GM12865 (cell line): ENCODE measurements around the gene ATP11A.
A peak's percentile ranks its signal among the peaks of the same experiment; 100 is the strongest.

ENCODE experiments used
- DNase-seq: peaks from one replicate; pipeline ENCODE4 v3.0.0; 2010; ENCODE audit warnings: low read depth
- H3K4me3 ChIP-seq: 2 replicates; pipeline ENCODE4 v1.5.1; 2011; ENCODE audit warnings: mild to moderate bottlenecking, low read depth, low read length, control low read depth
- CTCF ChIP-seq: IDR thresholded peaks from 2 replicates; pipeline ENCODE4 v1.5.1; 2011; ENCODE audit warnings: low read length, control low read depth, low read depth, inconsistent platforms; ENCODE audit not compliant: insufficient read depth; ENCODE audit errors: missing control alignments

The ATP11A gene

GRCh38 chr13:112800057-112800456, 110.2 kb downstream of the ATP11A start:
- peak overlapping the region; percentile 35 for H3K4me3 ChIP-seq
- no peak for TF ChIP-seq CTCF
- no peak for DNase-seq

- DNase-seq = peak; percentile 53
- H3K4me3 ChIP-seq = peak overlapping the region; percentile 35
These were observed 111.0 kb downstream of the ATP11A start for GRCh38 chr13:112800807-112801206.

- peak; percentile 65 for DNase-seq
- peak overlapping the region; percentile 53 for H3K4me3 ChIP-seq
- no peak for TF ChIP-seq CTCF
These were observed 113.0 kb downstream of the ATP11A start for GRCh38 chr13:112802802-112803195.

- peak; percentile 88 for DNase-seq
- no peak for TF ChIP-seq CTCF
- H3K4me3 ChIP-seq = peak overlapping the region; percentile 53
These were observed 113.6 kb downstream of the ATP11A start for GRCh38 chr13:112803422-112803821.

GRCh38 chr13:112804374-112804773, 114.5 kb downstream of the ATP11A start:
- DNase-seq = no peak
- H3K4me3 ChIP-seq = no peak overlapping the region
- no peak for TF ChIP-seq CTCF

GRCh38 chr13:112806739-112807652, 117.2 kb downstream of the ATP11A start:
- TF ChIP-seq CTCF = no peak
- H3K4me3 ChIP-seq = no peak overlapping the region
- no peak for DNase-seq

- TF ChIP-seq CTCF = no peak
- no peak overlapping the region for H3K4me3 ChIP-seq
- no peak for DNase-seq
These were observed 118.0 kb downstream of the ATP11A start for GRCh38 chr13:112807653-112808376.
